ENCODE data around the gene LRRTM4. TPM values are rescaled to one million over a fixed set of nuclear protein-coding genes. Genes with fewer than 3 reads are reported as not detected.

LRRTM4 gene
- total RNA-seq, 1 donor from 2014 or later = 1.8 TPM

DNA sequence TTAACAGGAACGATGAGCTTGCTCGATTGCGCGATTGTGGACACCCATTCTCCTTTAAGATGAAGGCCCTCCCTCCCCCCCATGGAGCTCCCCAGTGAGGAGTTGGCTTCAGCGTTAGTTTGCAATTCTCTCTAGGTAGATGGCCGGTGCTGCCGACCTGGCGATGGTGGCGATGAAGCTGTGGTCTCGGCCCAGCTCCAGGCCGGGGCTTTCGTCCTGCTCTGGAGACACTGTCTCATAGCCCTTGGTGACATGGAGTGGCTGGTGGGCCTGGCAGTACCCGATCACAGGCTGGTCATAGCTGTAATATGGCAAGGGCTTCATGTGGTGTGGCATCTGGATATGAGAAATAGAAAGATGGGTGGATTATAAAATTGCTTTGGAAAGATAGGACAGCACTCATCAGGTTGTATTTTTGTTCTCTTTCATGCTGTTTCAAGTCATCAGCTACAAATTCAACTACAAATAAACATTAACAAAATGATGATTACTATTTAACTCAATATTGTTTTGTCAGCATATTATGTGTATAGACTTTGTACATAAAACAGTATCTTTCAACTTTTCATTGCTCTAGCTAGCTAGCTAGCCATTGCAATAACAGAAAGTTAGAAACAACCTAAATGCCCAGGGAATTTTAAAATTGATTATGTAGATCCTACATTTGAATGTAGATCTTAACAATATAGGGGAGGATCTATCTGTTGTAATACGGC is 773.4 kb downstream of the LRRTM4 start:
- Mint-ChIP-seq H3K36me3 (ENCODE audit: low read depth, unreplicated experiment) (no peaks in the 10 kb centered on the region), H3K9me3 (ENCODE audit: unreplicated experiment) (no peaks in the 10 kb centered on the region), H3K4me1 (ENCODE audit: unreplicated experiment) (peaks cover 5% of the 10 kb centered on the region), H3K27me3 (ENCODE audit: unreplicated experiment) (no peaks in the 10 kb centered on the region), H3K27ac (ENCODE audit: unreplicated experiment) (no peak overlapping the region), H3K4me3 (ENCODE audit: unreplicated experiment) (no peak overlapping the region)
- TF ChIP-seq, protein P1, sequence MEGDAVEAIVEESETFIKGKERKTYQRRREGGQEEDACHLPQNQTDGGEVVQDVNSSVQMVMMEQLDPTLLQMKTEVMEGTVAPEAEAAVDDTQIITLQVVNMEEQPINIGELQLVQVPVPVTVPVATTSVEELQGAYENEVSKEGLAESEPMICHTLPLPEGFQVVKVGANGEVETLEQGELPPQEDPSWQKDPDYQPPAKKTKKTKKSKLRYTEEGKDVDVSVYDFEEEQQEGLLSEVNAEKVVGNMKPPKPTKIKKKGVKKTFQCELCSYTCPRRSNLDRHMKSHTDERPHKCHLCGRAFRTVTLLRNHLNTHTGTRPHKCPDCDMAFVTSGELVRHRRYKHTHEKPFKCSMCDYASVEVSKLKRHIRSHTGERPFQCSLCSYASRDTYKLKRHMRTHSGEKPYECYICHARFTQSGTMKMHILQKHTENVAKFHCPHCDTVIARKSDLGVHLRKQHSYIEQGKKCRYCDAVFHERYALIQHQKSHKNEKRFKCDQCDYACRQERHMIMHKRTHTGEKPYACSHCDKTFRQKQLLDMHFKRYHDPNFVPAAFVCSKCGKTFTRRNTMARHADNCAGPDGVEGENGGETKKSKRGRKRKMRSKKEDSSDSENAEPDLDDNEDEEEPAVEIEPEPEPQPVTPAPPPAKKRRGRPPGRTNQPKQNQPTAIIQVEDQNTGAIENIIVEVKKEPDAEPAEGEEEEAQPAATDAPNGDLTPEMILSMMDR (IDR thresholded peaks at IDR 0.05; ENCODE audit: unreplicated experiment) = no peak
- DNase-seq (ENCODE audit: low spot score) = no peak

DNA sequence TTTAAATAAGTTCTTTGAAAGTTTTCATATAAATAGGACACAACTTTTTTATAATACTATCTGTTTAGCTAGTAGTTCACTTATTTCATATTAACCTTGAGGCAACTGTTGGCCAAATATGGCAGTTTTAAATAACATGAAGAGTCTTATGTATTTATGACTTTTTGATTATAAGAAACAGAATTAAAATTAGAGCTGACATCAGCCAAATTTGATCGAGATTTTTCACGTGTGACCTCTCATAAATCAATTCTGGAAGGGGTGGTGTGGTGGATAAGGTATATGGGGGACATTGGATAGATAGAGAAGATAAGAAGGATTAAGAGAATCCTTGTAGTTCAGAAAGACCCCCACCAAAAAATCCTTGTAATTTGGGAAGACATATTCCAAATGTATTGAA is 776.6 kb downstream of the LRRTM4 start:
- H3K4me3 Mint-ChIP-seq (ENCODE audit: unreplicated experiment) = no peak overlapping the region
- peaks cover 5% of the 10 kb centered on the region for H3K4me1 Mint-ChIP-seq (ENCODE audit: unreplicated experiment)
- H3K27me3 Mint-ChIP-seq (ENCODE audit: unreplicated experiment) = no peaks in the 10 kb centered on the region
- TF ChIP-seq, protein P1 (IDR thresholded peaks at IDR 0.05; ENCODE audit: unreplicated experiment) = no peak
- no peak for DNase-seq (ENCODE audit: low spot score)
- no peak overlapping the region for H3K27ac Mint-ChIP-seq (ENCODE audit: unreplicated experiment)
- no peaks in the 10 kb centered on the region for H3K9me3 Mint-ChIP-seq (ENCODE audit: unreplicated experiment)
- no peaks in the 10 kb centered on the region for H3K36me3 Mint-ChIP-seq (ENCODE audit: low read depth, unreplicated experiment)

DNA sequence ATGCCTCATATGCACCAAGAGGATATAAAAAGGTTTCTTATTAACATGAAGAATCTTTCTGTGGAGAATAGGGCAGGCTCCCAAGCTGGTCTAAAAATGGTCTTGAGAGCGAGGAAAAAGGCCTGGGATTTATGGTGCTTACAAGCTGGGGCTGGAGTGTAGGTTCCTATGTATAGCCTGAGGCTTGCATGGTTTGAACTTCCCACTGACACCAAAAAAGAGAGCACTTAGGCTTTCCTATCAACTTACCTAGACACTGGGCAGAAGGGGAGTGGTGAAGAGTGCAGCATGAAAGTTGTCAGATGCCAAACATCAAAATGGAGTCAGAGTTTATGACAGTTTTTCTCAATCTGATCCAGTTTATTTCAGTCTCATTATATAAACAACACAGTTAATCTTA is 784.6 kb downstream of the LRRTM4 start:
- Mint-ChIP-seq H3K27me3 (ENCODE audit: unreplicated experiment) (no peaks in the 10 kb centered on the region), H3K9me3 (ENCODE audit: unreplicated experiment) (no peaks in the 10 kb centered on the region), H3K4me1 (ENCODE audit: unreplicated experiment) (no peaks in the 10 kb centered on the region), H3K36me3 (ENCODE audit: low read depth, unreplicated experiment) (no peaks in the 10 kb centered on the region), H3K27ac (ENCODE audit: unreplicated experiment) (no peak overlapping the region), H3K4me3 (ENCODE audit: unreplicated experiment) (no peak overlapping the region)
- TF ChIP-seq, protein P1 (IDR thresholded peaks at IDR 0.05; ENCODE audit: unreplicated experiment) = no peak
- DNase-seq (ENCODE audit: low spot score) = no peak

DNA sequence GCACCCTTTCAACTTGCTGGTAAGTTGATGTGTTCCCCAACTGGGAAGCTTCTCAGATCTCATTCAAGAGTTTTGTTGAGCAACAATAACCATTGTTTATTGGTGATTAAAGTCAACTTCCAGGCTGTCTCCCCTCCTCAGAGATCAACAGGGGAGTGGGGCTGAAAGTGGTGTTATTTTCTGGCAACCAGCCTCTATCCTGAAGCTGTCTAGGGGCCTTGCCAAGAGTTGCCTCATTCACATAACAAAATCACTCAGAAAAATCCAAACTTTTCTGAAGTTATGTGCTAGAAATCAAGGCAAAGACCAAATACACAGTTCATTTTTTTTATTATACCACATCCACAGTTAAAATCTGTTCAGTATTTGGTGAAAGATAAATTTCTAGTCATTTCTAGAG is 788.4 kb downstream of the LRRTM4 start:
- Mint-ChIP-seq H3K36me3 (ENCODE audit: low read depth, unreplicated experiment) (no peaks in the 10 kb centered on the region), H3K27ac (ENCODE audit: unreplicated experiment) (no peak overlapping the region), H3K9me3 (ENCODE audit: unreplicated experiment) (no peaks in the 10 kb centered on the region), H3K4me3 (ENCODE audit: unreplicated experiment) (no peak overlapping the region), H3K4me1 (ENCODE audit: unreplicated experiment) (no peaks in the 10 kb centered on the region), H3K27me3 (ENCODE audit: unreplicated experiment) (no peaks in the 10 kb centered on the region)
- TF ChIP-seq, protein P1 (IDR thresholded peaks at IDR 0.05; ENCODE audit: unreplicated experiment) = no peak
- no peak for DNase-seq (ENCODE audit: low spot score)

DNA sequence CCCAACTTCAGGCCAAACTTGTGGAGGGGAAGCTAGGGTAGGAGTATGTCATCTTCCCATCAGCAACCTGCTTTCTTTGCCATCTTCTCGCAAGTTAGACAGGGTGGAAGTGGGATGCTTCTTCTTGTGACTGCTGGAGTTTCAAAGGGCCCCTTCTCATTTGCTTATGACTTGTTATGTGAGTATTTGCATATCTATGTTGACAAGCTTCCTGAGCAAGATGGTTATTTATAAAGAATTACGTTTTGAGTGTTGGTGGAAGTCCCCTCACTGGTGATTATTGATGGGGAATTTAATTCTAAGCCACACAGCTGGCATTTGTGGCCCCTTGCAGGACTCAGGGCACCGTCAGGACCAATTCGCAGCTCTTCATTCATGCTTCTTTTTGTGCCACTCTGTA is 791.0 kb downstream of the LRRTM4 start:
- H3K27ac Mint-ChIP-seq (ENCODE audit: unreplicated experiment) = no peak overlapping the region
- no peaks in the 10 kb centered on the region for H3K4me1 Mint-ChIP-seq (ENCODE audit: unreplicated experiment)
- no peak for DNase-seq (ENCODE audit: low spot score)
- no peaks in the 10 kb centered on the region for H3K9me3 Mint-ChIP-seq (ENCODE audit: unreplicated experiment)
- TF ChIP-seq, protein P1 (IDR thresholded peaks at IDR 0.05; ENCODE audit: unreplicated experiment) = no peak
- no peaks in the 10 kb centered on the region for H3K36me3 Mint-ChIP-seq (ENCODE audit: low read depth, unreplicated experiment)
- H3K27me3 Mint-ChIP-seq (ENCODE audit: unreplicated experiment) = peaks cover under 1% of the 10 kb centered on the region
- no peak overlapping the region for H3K4me3 Mint-ChIP-seq (ENCODE audit: unreplicated experiment)
